K562 (cell line): ENCODE data around the gene ZNF549. TPM values are rescaled to one million over a fixed set of nuclear protein-coding genes. Genes with fewer than 3 reads are reported as not detected.

Experiments
- CHCHD3 ChIP-seq: fragments of 250-450 bp; sonication (Bioruptor Pico); IDR thresholded peaks from 2 replicates; pipeline ENCODE4 v2.1.2; 2022; ENCODE audit warnings: mild to moderate bottlenecking
- DNMT1 ChIP-seq: fragments of 450-650 bp; IDR thresholded peaks from 2 replicates; pipeline ENCODE4 v1.6.1; 2016; ENCODE audit warnings: antibody characterized with exemption, mild to moderate bottlenecking
- HEY1 ChIP-seq: fragments of 250-450 bp; sonication (Bioruptor Pico); IDR thresholded peaks from 2 replicates; pipeline ENCODE4 v1.5.0; 2020; ENCODE audit warnings: mild to moderate bottlenecking, moderate library complexity, borderline replicate concordance
- KDM5B ChIP-seq: fragments of 200-600 bp; sonication (generic); IDR thresholded peaks from 2 replicates; pipeline ENCODE4 v1.6.1; 2012; ENCODE audit warnings: low read depth, mild to moderate bottlenecking, moderate library complexity, low read length, control low read depth, inconsistent platforms; ENCODE audit not compliant: insufficient replicate concordance
- KHSRP ChIP-seq: fragments of 450-650 bp; IDR thresholded peaks from 2 replicates; pipeline ENCODE4 v1.6.1; 2017
- MAFG ChIP-seq: fragments of 450-650 bp; conservative IDR thresholded peaks from 2 replicates; pipeline ENCODE4 v1.6.1; 2016; ENCODE audit warnings: missing genetic modification characterization, missing compliant biosample characterization
- MAZ ChIP-seq, 2 experiments: fragments of 450-650 bp in 1 of 2; sonication (generic) in 1 of 2; formaldehyde crosslinking; IDR thresholded peaks in 1 of 2; conservative IDR thresholded peaks in 1 of 2; 2 replicates each; pipeline versions ENCODE4 v1.4.0 to v1.5.0; 2020; ENCODE audit warnings: mild to moderate bottlenecking in 1 of 2, missing genetic modification reagents in 1 of 2
- MYNN ChIP-seq, 2 experiments: sonication (generic); formaldehyde crosslinking in 1 of 2; IDR thresholded peaks; 2 replicates each; pipeline versions ENCODE4 v1.5.0 to v1.6.1; 2016 to 2020; ENCODE audit warnings: antibody characterized with exemption in 1 of 2, missing genetic modification reagents in 1 of 2
- SMAD3 ChIP-seq: fragments of 450-650 bp; formaldehyde crosslinking; conservative IDR thresholded peaks from 2 replicates; pipeline ENCODE4 v1.4.0; 2020; ENCODE audit warnings: mild to moderate bottlenecking
- ZNF174 ChIP-seq: fragments of 250-450 bp; sonication (Bioruptor Pico); IDR thresholded peaks from 2 replicates; pipeline ENCODE4 v1.4.0; 2020; ENCODE audit warnings: mild to moderate bottlenecking
- ZNF263 ChIP-seq: sonication (generic); formaldehyde crosslinking; IDR thresholded peaks from 2 replicates; pipeline ENCODE4 v1.8.0; 2022; ENCODE audit warnings: mild to moderate bottlenecking, missing genetic modification reagents, borderline replicate concordance
- ZNF3 ChIP-seq: fragments of 250-450 bp; sonication (Bioruptor Pico); IDR thresholded peaks from 2 replicates; pipeline ENCODE4 v1.5.0; 2021; ENCODE audit warnings: mild to moderate bottlenecking, moderate library complexity
- ZNF431 ChIP-seq: sonication (generic); formaldehyde crosslinking; IDR thresholded peaks from 2 replicates; pipeline ENCODE4 v1.8.0; 2022; ENCODE audit warnings: mild to moderate bottlenecking, missing genetic modification reagents
- ZNF785 ChIP-seq: fragments of 250-450 bp; sonication (Bioruptor Pico); IDR thresholded peaks from 2 replicates; pipeline ENCODE4 v1.4.0; 2020; ENCODE audit warnings: mild to moderate bottlenecking
- polyA plus RNA-seq, 8 experiments: library from polyadenylated mRNA; depleted of rRNA in 4 of 8; stranded (reverse) in 5 of 8; unstranded in 3 of 8; fragments of >200 nt; fragmentation: Nextera tagmentation in 2 of 8; fragmentation: Illumina TruSeq in 1 of 8; extraction: Ambion mirVana in 2 of 8; extraction: Trizol in 1 of 8; gene quantifications; 2 replicates each; pipeline versions ENCODE4 v1.2.1 to v1.2.3, GENCODE V29; 2011 to 2014; ENCODE audit warnings: inconsistent platforms in 1 of 8, missing spikeins in 1 of 8
- total RNA-seq, 7 experiments: library from RNA; depleted of rRNA in 6 of 7; stranded (reverse); fragments of >200 nt in 6 of 7; fragmentation: Illumina TruSeq in 2 of 7; extraction: Trizol in 2 of 7; gene quantifications; 2 replicates each; pipeline versions ENCODE4 v1.2.1 to v1.2.3, GENCODE V29; 2011 to 2021; ENCODE audit warnings: low replicate concordance in 1 of 7
- TF ChIP-seq, protein P1 (sequence below), 2 experiments: fragments of 450-650 bp; IDR thresholded peaks; 2 replicates each; pipeline ENCODE4 v1.6.1; 2016; ENCODE audit warnings: mild to moderate bottlenecking in 2 of 2, borderline replicate concordance in 1 of 2, low read depth in 1 of 2, moderate library complexity in 1 of 2
- TF ChIP-seq, protein P2 (sequence below): sonication (generic); formaldehyde crosslinking; IDR thresholded peaks from 2 replicates; pipeline ENCODE4 v1.8.0; 2022; ENCODE audit warnings: mild to moderate bottlenecking, missing genetic modification reagents

ZNF549 gene
- total and polyA plus RNA-seq, 9 of the 15 experiments (the other 6 are each of a cell fraction or from before 2014, with no cell fraction given) = 0.03 to 0.68 (median 0.25) TPM

DNA sequence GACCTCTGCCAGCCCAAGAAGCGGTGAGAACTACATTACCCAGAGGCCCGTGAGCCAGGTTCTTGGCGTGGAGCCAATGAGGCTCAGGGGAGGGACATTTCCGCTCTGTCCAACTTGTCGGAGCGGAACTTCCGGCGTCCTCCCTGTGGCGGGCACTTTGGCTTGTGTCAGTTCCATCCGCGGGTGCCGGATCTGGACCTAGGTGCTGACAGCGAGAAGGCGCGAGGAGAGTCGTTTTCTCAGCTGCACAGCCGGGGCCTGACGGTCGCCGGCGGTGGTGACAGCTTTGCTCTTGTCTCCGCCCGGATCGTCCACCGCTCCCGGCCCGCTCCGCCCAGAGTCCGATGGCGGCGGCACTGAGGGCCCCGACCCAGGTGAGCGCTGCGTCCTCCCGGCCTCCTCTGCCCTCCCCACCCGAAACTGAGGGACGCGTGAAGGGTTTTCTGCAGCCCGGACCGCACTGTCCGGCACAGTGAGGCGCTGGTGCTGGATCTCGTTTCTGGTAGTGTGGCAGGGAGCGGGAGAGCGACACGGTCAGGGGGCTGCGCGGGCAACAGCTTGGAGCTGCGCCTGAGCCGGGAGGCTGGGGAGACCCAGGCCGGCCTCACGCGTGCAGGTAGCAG, 72.7 kb downstream of the ZNF549 start, which contains the start of gene ZNF530 (continued):
- TF ChIP-seq KDM5B (peak; percentile 34), DNMT1 (no peak), MYNN (IDR thresholded peaks at IDR 0.05) (no peak), MYNN (CRISPR knock-in tag; IDR thresholded peaks at IDR 0.05) (no peak), ZNF174 (CRISPR knock-in tag) (no peak), CHCHD3 (CRISPR knock-in tag) (no peak), ZNF431 (CRISPR knock-in tag) (no peak), ZNF263 (CRISPR knock-in tag) (no peak), MAZ (CRISPR knock-in tag; conservative IDR thresholded peaks at IDR 0.05 in 1 of 2, IDR thresholded peaks at IDR 0.05 in 1 of 2) (peak; percentile 71 to 78), MAFG (no peak), HEY1 (no peak), SMAD3 (CRISPR knock-in tag) (no peak), ZNF3 (CRISPR knock-in tag) (no peak), ZNF785 (no peak), KHSRP (no peak)
- TF ChIP-seq, protein P1, sequence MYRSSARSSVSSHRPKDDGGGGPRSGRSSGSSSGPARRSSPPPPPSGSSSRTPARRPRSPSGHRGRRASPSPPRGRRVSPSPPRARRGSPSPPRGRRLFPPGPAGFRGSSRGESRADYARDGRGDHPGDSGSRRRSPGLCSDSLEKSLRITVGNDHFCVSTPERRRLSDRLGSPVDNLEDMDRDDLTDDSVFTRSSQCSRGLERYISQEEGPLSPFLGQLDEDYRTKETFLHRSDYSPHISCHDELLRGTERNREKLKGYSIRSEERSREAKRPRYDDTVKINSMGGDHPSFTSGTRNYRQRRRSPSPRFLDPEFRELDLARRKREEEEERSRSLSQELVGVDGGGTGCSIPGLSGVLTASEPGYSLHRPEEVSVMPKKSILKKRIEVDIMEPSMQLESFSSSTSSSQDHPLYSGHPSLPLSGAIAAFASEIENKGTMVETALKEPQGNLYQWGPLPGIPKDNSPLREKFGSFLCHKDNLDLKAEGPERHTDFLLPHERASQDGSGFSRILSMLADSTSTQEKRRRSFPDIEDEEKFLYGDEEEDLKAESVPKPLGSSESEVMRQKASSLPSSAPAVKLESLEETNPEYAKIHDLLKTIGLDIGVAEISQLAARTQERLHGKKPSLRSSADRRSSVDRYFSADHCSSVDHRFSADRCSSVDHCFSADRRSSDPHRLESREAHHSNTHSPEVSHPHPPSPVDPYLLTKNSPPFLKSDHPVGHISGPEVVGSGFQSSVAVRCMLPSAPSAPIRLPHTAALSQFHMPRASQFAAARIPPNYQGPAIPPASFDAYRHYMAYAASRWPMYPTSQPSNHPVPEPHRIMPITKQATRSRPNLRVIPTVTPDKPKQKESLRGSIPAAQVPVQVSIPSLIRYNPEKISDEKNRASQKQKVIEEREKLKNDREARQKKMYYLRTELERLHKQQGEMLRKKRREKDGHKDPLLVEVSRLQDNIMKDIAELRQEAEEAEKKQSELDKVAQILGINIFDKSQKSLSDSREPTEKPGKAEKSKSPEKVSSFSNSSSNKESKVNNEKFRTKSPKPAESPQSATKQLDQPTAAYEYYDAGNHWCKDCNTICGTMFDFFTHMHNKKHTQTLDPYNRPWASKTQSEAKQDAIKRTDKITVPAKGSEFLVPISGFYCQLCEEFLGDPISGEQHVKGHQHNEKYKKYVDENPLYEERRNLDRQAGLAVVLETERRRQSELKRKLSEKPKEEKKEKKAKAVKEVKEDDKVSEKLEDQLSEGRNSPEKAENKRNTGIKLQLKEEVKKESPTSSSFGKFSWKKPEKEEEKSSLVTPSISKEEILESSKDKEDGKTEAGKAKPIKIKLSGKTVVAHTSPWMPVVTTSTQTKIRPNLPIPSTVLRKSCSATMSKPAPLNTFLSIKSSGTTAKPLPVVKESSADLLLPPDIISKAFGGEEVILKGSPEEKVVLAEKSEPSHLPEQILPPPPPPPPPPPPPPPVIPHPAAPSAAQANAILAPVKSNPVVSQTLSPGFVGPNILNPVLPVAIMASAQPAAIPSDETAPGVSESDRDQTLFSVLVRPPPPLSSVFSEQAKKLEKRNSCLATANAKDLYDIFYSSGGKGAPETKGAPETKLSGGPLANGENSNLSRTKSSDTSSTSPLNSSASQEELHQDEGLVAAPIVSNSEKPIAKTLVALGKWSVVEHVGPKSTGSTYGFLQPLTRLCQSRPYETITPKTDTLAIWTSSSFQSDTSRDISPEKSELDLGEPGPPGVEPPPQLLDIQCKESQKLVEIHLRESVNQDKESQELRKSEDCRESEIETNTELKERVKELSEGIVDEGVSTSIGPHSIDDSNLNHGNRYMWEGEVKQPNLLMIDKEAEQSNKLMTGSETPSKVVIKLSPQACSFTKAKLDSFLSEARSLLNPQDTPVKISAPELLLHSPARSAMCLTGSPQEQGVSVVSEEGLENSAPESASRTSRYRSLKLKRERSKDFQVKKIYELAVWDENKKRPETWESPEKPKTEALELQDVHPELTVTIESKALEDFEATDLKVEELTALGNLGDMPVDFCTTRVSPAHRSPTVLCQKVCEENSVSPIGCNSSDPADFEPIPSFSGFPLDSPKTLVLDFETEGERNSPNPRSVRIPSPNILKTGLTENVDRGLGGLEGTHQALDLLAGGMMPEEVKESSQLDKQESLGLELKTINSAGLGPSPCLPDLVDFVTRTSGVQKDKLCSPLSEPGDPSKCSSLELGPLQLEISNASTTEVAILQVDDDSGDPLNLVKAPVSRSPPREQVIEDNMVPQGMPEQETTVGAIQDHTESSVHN (IDR thresholded peaks at IDR 0.05; ENCODE audit: borderline replicate concordance in 1 of 2, low read depth in 1 of 2) = no peak
- TF ChIP-seq, protein P2, sequence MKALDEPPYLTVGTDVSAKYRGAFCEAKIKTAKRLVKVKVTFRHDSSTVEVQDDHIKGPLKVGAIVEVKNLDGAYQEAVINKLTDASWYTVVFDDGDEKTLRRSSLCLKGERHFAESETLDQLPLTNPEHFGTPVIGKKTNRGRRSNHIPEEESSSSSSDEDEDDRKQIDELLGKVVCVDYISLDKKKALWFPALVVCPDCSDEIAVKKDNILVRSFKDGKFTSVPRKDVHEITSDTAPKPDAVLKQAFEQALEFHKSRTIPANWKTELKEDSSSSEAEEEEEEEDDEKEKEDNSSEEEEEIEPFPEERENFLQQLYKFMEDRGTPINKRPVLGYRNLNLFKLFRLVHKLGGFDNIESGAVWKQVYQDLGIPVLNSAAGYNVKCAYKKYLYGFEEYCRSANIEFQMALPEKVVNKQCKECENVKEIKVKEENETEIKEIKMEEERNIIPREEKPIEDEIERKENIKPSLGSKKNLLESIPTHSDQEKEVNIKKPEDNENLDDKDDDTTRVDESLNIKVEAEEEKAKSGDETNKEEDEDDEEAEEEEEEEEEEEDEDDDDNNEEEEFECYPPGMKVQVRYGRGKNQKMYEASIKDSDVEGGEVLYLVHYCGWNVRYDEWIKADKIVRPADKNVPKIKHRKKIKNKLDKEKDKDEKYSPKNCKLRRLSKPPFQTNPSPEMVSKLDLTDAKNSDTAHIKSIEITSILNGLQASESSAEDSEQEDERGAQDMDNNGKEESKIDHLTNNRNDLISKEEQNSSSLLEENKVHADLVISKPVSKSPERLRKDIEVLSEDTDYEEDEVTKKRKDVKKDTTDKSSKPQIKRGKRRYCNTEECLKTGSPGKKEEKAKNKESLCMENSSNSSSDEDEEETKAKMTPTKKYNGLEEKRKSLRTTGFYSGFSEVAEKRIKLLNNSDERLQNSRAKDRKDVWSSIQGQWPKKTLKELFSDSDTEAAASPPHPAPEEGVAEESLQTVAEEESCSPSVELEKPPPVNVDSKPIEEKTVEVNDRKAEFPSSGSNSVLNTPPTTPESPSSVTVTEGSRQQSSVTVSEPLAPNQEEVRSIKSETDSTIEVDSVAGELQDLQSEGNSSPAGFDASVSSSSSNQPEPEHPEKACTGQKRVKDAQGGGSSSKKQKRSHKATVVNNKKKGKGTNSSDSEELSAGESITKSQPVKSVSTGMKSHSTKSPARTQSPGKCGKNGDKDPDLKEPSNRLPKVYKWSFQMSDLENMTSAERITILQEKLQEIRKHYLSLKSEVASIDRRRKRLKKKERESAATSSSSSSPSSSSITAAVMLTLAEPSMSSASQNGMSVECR (CRISPR knock-in tag) = peak; percentile 84
